GM12874 (cell line): Measurements from ENCODE around the gene WDR36.

ENCODE experiments used
- CTCF ChIP-seq: IDR thresholded peaks from 2 replicates; pipeline ENCODE4 v1.5.1; 2011; ENCODE audit warnings: low read depth, mild to moderate bottlenecking, control low read depth, low read length, moderate library complexity; ENCODE audit not compliant: insufficient read depth

WDR36 gene

DNA sequence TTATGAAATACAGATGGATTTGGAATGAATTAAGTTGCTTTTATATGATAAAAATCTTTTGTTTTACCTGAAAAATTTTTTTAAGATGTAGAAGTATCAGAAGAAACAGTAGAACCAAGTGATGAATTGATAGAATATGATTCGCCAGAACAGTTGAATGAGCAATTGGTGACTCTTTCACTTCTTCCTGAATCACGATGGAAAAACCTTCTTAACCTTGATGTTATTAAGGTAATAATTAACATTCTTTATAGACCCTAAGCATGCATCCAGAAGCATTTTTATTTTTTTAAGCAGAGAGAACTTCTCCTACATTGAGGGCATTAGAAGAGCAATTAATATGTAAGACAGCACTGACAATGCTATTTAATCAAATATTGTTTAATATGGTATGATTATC lies 28.8 kb downstream of the WDR36 start:
- TF ChIP-seq CTCF, result no peak

DNA sequence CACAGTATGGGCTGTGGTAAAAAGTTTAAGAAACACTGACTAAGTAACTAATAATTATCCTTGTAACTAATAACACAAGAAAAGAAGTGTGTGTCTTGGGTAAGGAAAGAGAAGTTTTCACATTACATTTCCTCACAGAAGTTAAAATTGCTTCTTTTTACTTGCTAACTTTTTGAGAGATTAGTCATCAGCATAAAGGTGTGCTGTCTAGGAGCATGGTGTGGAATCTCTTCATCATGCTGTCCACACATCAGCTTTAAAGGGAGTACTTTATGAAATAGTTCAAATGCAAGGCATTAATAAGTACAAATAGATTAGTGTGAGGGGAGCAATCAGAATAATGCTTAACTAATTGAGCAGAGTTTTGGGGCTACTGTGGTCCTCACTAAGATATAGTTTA lies 29.8 kb downstream of the WDR36 start:
- TF ChIP-seq CTCF, result no peak

- no peak for TF ChIP-seq CTCF
Observed at GRCh38 chr5:111122398-111122797, 30.2 kb downstream of the WDR36 start.

GRCh38 chr5:111124793-111125192 lies 32.6 kb downstream of the WDR36 start:
- TF ChIP-seq CTCF, result no peak

DNA sequence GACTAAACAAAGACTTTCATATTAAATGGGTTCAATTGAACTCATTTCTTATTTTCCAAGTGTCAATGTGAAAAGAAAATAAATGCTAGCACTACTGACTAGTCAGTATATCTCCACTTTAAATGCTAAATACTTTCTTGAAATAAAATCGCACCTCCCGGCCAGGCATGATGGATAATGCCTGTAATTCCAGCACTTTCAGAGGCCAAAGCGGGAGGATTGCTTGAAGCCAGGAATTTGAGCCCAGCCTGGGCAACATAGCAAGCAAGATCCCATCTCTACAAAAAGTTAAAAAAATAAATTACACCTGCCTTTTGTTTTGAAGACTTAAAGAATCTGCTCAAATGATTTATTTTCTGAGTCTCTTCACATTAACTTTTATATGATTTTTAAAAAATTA lies 34.7 kb downstream of the WDR36 start:
- no peak for TF ChIP-seq CTCF

- TF ChIP-seq CTCF, result no peak
Observed at GRCh38 chr5:111127453-111128195, 35.5 kb downstream of the WDR36 start.

GRCh38 chr5:111129938-111130337 lies 37.8 kb downstream of the WDR36 start:
- no peak for TF ChIP-seq CTCF
